ENCODE data around the gene PRKN.
"Not testable (repeated sequence)": the region's sequence is repeated elsewhere in the genome, so short reads cannot be mapped to it uniquely, and the experiment has no call there.

Gene PRKN

DNA sequence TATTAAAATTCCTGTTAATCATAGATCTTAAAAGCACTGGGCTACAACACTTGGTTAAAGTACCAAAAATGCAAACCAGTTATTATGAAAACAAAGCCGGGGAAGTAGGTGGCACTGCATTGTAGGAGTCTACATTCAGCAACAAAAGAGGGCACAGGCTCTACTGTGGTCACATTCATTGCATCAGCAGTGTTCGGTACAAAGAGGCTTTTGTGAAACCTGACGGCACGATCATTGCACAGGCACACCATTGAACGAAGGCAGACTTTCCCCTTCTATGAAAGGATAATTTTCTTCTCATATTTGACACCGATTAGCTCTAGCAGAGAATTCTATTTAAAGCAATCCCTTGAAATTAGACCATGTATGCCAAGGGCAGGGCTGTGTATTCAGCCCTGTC lies 1409.1 kb downstream of the PRKN start:
- no peak for DNase-seq (ENCODE audit: low read depth)

DNA sequence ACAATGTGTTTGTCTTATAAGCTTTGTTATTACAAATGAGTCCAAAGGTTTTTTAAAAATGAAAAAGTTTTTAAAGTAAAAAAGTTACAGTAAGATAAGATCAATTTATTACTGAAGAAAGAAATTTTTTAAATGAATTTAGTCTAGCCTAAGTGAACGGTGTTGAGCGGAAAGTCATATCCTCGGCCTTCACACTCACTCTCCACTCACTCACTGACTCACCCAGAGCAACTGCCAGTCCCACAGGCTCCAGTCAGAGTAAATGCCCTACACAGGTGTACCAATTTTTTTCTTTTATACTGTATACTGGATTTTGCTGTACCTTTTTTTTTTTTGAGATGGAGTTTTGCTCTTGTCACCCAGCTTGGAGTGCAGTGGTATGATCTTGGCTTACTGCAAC lies 1411.0 kb downstream of the PRKN start:
- H3K4me3 ChIP-seq (replicated peaks; ENCODE audit: low read depth, low read length): no peak overlapping the region
- TF ChIP-seq, protein P1, sequence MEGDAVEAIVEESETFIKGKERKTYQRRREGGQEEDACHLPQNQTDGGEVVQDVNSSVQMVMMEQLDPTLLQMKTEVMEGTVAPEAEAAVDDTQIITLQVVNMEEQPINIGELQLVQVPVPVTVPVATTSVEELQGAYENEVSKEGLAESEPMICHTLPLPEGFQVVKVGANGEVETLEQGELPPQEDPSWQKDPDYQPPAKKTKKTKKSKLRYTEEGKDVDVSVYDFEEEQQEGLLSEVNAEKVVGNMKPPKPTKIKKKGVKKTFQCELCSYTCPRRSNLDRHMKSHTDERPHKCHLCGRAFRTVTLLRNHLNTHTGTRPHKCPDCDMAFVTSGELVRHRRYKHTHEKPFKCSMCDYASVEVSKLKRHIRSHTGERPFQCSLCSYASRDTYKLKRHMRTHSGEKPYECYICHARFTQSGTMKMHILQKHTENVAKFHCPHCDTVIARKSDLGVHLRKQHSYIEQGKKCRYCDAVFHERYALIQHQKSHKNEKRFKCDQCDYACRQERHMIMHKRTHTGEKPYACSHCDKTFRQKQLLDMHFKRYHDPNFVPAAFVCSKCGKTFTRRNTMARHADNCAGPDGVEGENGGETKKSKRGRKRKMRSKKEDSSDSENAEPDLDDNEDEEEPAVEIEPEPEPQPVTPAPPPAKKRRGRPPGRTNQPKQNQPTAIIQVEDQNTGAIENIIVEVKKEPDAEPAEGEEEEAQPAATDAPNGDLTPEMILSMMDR (IDR thresholded peaks at IDR 0.05; ENCODE audit: low read length, missing control alignments): no peak

More for the DNA sequence above, 1409.1 kb downstream of the PRKN start:
- TF ChIP-seq, protein P1 (IDR thresholded peaks at IDR 0.05; ENCODE audit: low read length, missing control alignments): no peak
- H3K4me3 ChIP-seq (replicated peaks; ENCODE audit: low read depth, low read length): no peak overlapping the region

GRCh38 chr6:161315246-161315917 lies 1412.2 kb downstream of the PRKN start:
- H3K4me3 ChIP-seq (replicated peaks; ENCODE audit: low read depth, low read length); DNase-seq (ENCODE audit: low read depth): not testable (repeated sequence)

More for the DNA sequence above, 1411.0 kb downstream of the PRKN start:
- DNase-seq (ENCODE audit: low read depth): no peak

GRCh38 chr6:161314541-161315245 lies 1412.9 kb downstream of the PRKN start:
- not testable (repeated sequence) for DNase-seq (ENCODE audit: low read depth)

DNA sequence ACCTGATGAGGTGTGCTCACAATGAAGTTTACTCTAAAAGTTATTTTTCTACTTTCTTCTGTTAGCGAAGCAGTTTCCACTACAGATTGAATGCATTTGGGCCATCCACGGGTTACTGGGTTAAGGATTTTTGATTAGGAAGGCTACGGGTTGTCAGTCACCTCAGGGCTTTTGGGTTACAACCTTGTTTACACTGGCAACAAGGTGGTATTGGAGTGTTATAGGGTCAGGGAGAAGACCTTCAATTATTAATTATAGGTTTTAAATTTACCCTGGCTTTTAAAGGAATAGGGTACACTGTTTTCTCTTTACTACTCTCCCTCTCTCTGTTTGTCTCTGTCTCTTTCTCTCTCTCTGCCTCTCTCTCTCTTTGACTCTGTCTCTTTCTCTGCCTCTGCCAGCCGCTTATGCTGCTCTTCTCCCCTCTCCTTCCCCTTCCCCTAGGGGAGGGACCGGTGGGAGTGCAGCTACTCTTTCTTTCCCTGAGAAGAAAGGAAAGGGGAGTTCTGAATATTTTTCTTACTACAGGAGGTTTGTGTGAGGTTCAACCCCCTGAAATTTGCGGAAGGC lies 1413.5 kb downstream of the PRKN start:
- no peak for DNase-seq (ENCODE audit: low read depth)
- TF ChIP-seq, protein P1 (IDR thresholded peaks at IDR 0.05; ENCODE audit: low read length, missing control alignments): no peak
- H3K4me3 ChIP-seq (replicated peaks; ENCODE audit: low read depth, low read length): no peak overlapping the region

More at GRCh38 chr6:161314541-161315245, 1412.9 kb downstream of the PRKN start:
- H3K4me3 ChIP-seq (replicated peaks; ENCODE audit: low read depth, low read length): not testable (repeated sequence)

DNA sequence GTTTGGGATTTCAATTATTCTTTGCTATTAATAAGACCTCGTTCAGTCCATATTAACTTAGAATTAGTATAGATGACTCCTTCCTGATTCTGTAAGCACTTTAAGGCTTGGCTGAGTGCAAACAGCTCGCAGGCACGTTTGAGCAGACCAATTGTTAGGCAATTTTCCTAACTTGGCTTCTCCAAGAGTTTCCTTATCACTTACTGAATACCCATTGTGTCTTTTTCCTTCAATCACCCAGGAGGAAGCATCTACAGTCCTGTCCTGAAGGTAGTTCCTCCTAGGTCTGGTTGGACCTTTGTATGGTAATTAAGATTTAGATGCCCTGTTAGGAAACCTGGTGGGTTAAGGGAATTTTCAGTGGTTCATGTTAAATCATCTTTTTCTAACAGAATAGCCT lies 1414.1 kb downstream of the PRKN start:
- H3K4me3 ChIP-seq (replicated peaks; ENCODE audit: low read depth, low read length); DNase-seq (ENCODE audit: low read depth): not testable (repeated sequence)

- H3K4me3 ChIP-seq (replicated peaks; ENCODE audit: low read depth, low read length); DNase-seq (ENCODE audit: low read depth): not testable (repeated sequence)
Measured at GRCh38 chr6:161309774-161310173, 1417.8 kb downstream of the PRKN start.

- DNase-seq (ENCODE audit: low read depth): no peak
- TF ChIP-seq, protein P1 (IDR thresholded peaks at IDR 0.05; ENCODE audit: low read length, missing control alignments): no peak
- no peak overlapping the region for H3K4me3 ChIP-seq (replicated peaks; ENCODE audit: low read depth, low read length)
Measured at GRCh38 chr6:161308075-161308655, 1419.4 kb downstream of the PRKN start.

GRCh38 chr6:161305860-161306259 lies 1421.7 kb downstream of the PRKN start:
- DNase-seq (ENCODE audit: low read depth): no peak
- TF ChIP-seq, protein P1 (IDR thresholded peaks at IDR 0.05; ENCODE audit: low read length, missing control alignments): no peak
- H3K4me3 ChIP-seq (replicated peaks; ENCODE audit: low read depth, low read length): no peak overlapping the region
